Keratinocyte (primary cell): Measurements from ENCODE around the gene CHCHD1. TPM values are rescaled to one million over a fixed set of nuclear protein-coding genes. Genes with fewer than 3 reads are reported as not detected.

ENCODE experiments used
- DNase-seq: peaks from one replicate; pipeline ENCODE4 v3.0.0-alpha.2; 2011; ENCODE audit warnings: low read depth, missing footprints, low spot score
- FAIRE-seq: peaks from 2 replicates; lab custom pipeline; 2011; peaks lifted over from hg19 to GRCh38; lab: Jason Lieb, UNC
- H2AFZ ChIP-seq: 2 replicates; pipeline ENCODE4 v1.6.0; 2012; ENCODE audit warnings: low read length, control low read depth, inconsistent platforms; ENCODE audit not compliant: control insufficient read depth
- H3K27ac ChIP-seq: 2 replicates; pipeline ENCODE4 v1.5.1; 2011; ENCODE audit warnings: low read length; ENCODE audit not compliant: control insufficient read depth, insufficient read depth
- H3K27me3 ChIP-seq: 3 replicates; pipeline ENCODE4 v1.6.0; 2011; ENCODE audit warnings: low read length; ENCODE audit not compliant: control insufficient read depth, insufficient read depth; ENCODE audit errors: extremely low read depth
- H3K36me3 ChIP-seq, 2 experiments: 2 replicates in 1 of 2; 3 replicates in 1 of 2; pipeline ENCODE4 v1.5.1; 2011; ENCODE audit warnings: low read length in 2 of 2, mild to moderate bottlenecking in 1 of 2; ENCODE audit not compliant: control insufficient read depth in 2 of 2, insufficient read depth in 2 of 2; ENCODE audit errors: extremely low read depth in 1 of 2
- H3K4me1 ChIP-seq: 3 replicates; pipeline ENCODE4 v1.5.1; 2011; ENCODE audit warnings: low read length; ENCODE audit not compliant: control insufficient read depth, insufficient read depth; ENCODE audit errors: extremely low read depth
- H3K4me2 ChIP-seq: 3 replicates; pipeline ENCODE4 v1.6.0; 2011; ENCODE audit warnings: low read depth, low read length; ENCODE audit not compliant: control insufficient read depth, insufficient read depth; ENCODE audit errors: extremely low read depth
- H3K4me3 ChIP-seq, 3 experiments: fragments of 200-600 bp in 1 of 3; sonication (generic) in 1 of 3; 2 replicates in 2 of 3; 3 replicates in 1 of 3; pipeline ENCODE4 v1.5.1; 2011 to 2016; ENCODE audit warnings: low read length in 3 of 3, mild to moderate bottlenecking in 3 of 3, control low read depth in 2 of 3, inconsistent platforms in 1 of 3, low read depth in 1 of 3, mixed read lengths in 1 of 3, mixed run types in 1 of 3, moderate library complexity in 1 of 3; ENCODE audit not compliant: control insufficient read depth in 2 of 3, insufficient read depth in 2 of 3; ENCODE audit errors: extremely low read depth in 1 of 3
- H3K79me2 ChIP-seq: 2 replicates; pipeline ENCODE4 v1.6.0; 2012; ENCODE audit warnings: low read length; ENCODE audit not compliant: control insufficient read depth, insufficient read depth
- H3K9ac ChIP-seq: 3 replicates; pipeline ENCODE4 v1.6.0; 2011; ENCODE audit warnings: low read length; ENCODE audit not compliant: control insufficient read depth, insufficient read depth; ENCODE audit errors: extremely low read depth
- H3K9me1 ChIP-seq: 3 replicates; pipeline ENCODE4 v1.6.0; 2011; ENCODE audit warnings: low read length; ENCODE audit not compliant: control insufficient read depth, insufficient read depth; ENCODE audit errors: extremely low read depth
- H3K9me3 ChIP-seq: 2 replicates; pipeline ENCODE4 v1.5.1; 2012; ENCODE audit warnings: low read depth, low read length; ENCODE audit not compliant: control insufficient read depth
- H4K20me1 ChIP-seq: 3 replicates; pipeline ENCODE4 v1.6.0; 2011; ENCODE audit warnings: low read length; ENCODE audit not compliant: control insufficient read depth, insufficient read depth; ENCODE audit errors: extremely low read depth
- EZH2 ChIP-seq: IDR thresholded peaks from one replicate; pipeline ENCODE4 v1.6.1; 2012; ENCODE audit warnings: inconsistent platforms, mild to moderate bottlenecking, low read length, moderate library complexity
- dilution Hi-C: fragments of 300-500 bp; cut with MboI; formaldehyde crosslinking; loops from one replicate; pipeline ENCODE4 v1.7.0; 2020; ENCODE audit warnings: low sequenced_read_pairs; ENCODE audit not compliant: extremely low pct_ligation_motif_present
- polyA minus RNA-seq, 3 experiments: library from RNA; depleted of rRNA, polyadenylated mRNA; stranded (reverse); fragments of >200 nt; gene quantifications; 1 replicate in 1 of 3; 2 replicates in 1 of 3; 3 replicates in 1 of 3; pipeline ENCODE4 v1.2.3, GENCODE V29; 2011
- polyA plus RNA-seq, 5 experiments: library from polyadenylated mRNA; depleted of rRNA in 3 of 5; stranded (reverse) in 3 of 5; stranded (forward) in 1 of 5; unstranded in 1 of 5; fragments of >200 nt; gene quantifications; 1 replicate in 1 of 5; 2 replicates in 3 of 5; 3 replicates in 1 of 5; pipeline versions ENCODE4 v1.2.1 to v1.2.3, GENCODE V29; 2011 to 2012; ENCODE audit warnings: missing spikeins in 2 of 5, low read depth in 1 of 5, low replicate concordance in 1 of 5
- TF ChIP-seq, protein P1 (sequence below), 3 experiments: IDR thresholded peaks in 1 of 3; conservative IDR thresholded peaks in 1 of 3; optimal IDR thresholded peaks in 1 of 3; 2 replicates in 2 of 3; 3 replicates in 1 of 3; pipeline versions ENCODE3 to v1.5.1; 2011; ENCODE audit warnings: low read length in 3 of 3, mild to moderate bottlenecking in 3 of 3, moderate library complexity in 2 of 3, control low read depth in 1 of 3, inconsistent platforms in 1 of 3; ENCODE audit not compliant: insufficient read depth in 2 of 3; ENCODE audit errors: extremely low read depth in 1 of 3

Gene CHCHD1
- polyA plus RNA-seq (39.5 to 59.8 TPM (median 49.8 TPM) in 3 replicates), polyA minus RNA-seq (3.7 to 6.7 TPM (median 5.2 TPM) in 3 replicates)
- polyA plus RNA-seq (2011; ENCODE audit: low read depth), result 49.7 TPM
- polyA plus RNA-seq (2011; cell fraction: cytosol; rRNA removed), result 26.6 and 41.9 TPM in 2 replicates
- 14.0 and 21.6 TPM in 2 replicates for polyA plus RNA-seq (2011; cell fraction: nucleus; rRNA removed)
- 52.0 and 68.1 TPM in 2 replicates for polyA plus RNA-seq (2012; ENCODE audit: low replicate concordance)
- polyA minus RNA-seq (2011; cell fraction: cytosol; rRNA and poly(A)+ RNA removed), result 10.2 TPM
- 2.2 and 2.6 TPM in 2 replicates for polyA minus RNA-seq (2011; cell fraction: nucleus; rRNA and poly(A)+ RNA removed)

GRCh38 chr10:73781879-73782748 lies at the start of gene CHCHD1:
TSS of gene CHCHD1 (plus strand) at chr10:73782048. CDS start at chr10:73782076, 28 bp downstream.
- FAIRE-seq (peak; percentile 17), DNase-seq (peak; percentile 28)
- Histone ChIP-seq H3K36me3 (peaks cover 3 to 6% of the 10 kb centered on the region in 2 experiments), H3K79me2 (peaks cover 53% of the 10 kb centered on the region), H3K9me1 (no peaks in the 10 kb centered on the region), H3K9ac (peak within 1 kb of the TSS; percentile 91), H3K4me3 (peak within 1 kb of the TSS; percentile 85 to 99 (median 89)), H3K4me1 (peaks cover 23% of the 10 kb centered on the region), H3K4me2 (peak within 1 kb of the TSS; percentile 99), H3K9me3 (no peaks in the 10 kb centered on the region), H3K27me3 (no peaks in the 10 kb centered on the region), H3K27ac (peak within 1 kb of the TSS; percentile 82), H2AFZ (peak within 1 kb of the TSS; percentile 92), H4K20me1 (peaks cover 3% of the 10 kb centered on the region)
- dilution Hi-C loops, result no loop called here
- no peak for TF ChIP-seq EZH2
- TF ChIP-seq, protein P1, sequence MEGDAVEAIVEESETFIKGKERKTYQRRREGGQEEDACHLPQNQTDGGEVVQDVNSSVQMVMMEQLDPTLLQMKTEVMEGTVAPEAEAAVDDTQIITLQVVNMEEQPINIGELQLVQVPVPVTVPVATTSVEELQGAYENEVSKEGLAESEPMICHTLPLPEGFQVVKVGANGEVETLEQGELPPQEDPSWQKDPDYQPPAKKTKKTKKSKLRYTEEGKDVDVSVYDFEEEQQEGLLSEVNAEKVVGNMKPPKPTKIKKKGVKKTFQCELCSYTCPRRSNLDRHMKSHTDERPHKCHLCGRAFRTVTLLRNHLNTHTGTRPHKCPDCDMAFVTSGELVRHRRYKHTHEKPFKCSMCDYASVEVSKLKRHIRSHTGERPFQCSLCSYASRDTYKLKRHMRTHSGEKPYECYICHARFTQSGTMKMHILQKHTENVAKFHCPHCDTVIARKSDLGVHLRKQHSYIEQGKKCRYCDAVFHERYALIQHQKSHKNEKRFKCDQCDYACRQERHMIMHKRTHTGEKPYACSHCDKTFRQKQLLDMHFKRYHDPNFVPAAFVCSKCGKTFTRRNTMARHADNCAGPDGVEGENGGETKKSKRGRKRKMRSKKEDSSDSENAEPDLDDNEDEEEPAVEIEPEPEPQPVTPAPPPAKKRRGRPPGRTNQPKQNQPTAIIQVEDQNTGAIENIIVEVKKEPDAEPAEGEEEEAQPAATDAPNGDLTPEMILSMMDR (optimal IDR thresholded peaks at IDR 0.05 in 1 of 3, IDR thresholded peaks at IDR 0.05 in 1 of 3, conservative IDR thresholded peaks at IDR 0.05 in 1 of 3; ENCODE audit: extremely low read depth in 1 of 3, insufficient read depth in 2 of 3, low read length in 3 of 3), result no peak

- TF ChIP-seq, protein P1 (optimal IDR thresholded peaks at IDR 0.05 in 1 of 3, IDR thresholded peaks at IDR 0.05 in 1 of 3, conservative IDR thresholded peaks at IDR 0.05 in 1 of 3; ENCODE audit: extremely low read depth in 1 of 3, insufficient read depth in 2 of 3, low read length in 3 of 3), result no peak
- TF ChIP-seq EZH2, result no peak
- Histone ChIP-seq H3K9me1 (no peaks in the 10 kb centered on the region), H3K27ac (no peak overlapping the region), H4K20me1 (no peaks in the 10 kb centered on the region), H3K9ac (no peak overlapping the region), H2AFZ (no peak overlapping the region), H3K36me3 (peaks cover 0 to 6% of the 10 kb centered on the region in 2 experiments), H3K27me3 (no peaks in the 10 kb centered on the region), H3K79me2 (peaks cover 33% of the 10 kb centered on the region), H3K4me3 (no peak overlapping the region), H3K4me1 (peaks cover 2% of the 10 kb centered on the region), H3K4me2 (no peak overlapping the region), H3K9me3 (no peaks in the 10 kb centered on the region)
- FAIRE-seq, result no peak
- dilution Hi-C loops, result no loop called here
- no peak for DNase-seq
These were observed 49.4 kb upstream of the CHCHD1 start for GRCh38 chr10:73732426-73732825.
